ENCODE data around the gene ANKRD34A.

DNA sequence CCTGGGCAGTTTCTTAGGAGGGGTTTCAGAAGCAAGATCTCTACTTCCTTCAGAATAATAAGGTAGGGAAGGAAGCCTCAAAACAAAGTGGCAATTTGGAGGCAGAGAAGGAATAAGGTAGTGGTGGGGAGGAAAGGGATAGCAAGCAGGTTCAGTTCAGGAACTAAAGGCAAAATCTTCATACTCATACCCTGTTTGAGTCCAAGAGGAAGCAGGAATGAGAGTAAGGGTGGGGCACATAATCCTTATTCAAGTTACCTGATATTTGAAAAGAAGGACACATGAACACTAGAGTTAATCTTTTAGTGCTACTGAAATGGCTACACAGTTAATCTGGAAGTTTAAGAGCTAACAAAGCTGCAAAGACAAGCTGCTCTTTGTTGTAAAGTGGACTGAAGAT is 28.7 kb downstream of the ANKRD34A start:
- TF ChIP-seq, protein P1, sequence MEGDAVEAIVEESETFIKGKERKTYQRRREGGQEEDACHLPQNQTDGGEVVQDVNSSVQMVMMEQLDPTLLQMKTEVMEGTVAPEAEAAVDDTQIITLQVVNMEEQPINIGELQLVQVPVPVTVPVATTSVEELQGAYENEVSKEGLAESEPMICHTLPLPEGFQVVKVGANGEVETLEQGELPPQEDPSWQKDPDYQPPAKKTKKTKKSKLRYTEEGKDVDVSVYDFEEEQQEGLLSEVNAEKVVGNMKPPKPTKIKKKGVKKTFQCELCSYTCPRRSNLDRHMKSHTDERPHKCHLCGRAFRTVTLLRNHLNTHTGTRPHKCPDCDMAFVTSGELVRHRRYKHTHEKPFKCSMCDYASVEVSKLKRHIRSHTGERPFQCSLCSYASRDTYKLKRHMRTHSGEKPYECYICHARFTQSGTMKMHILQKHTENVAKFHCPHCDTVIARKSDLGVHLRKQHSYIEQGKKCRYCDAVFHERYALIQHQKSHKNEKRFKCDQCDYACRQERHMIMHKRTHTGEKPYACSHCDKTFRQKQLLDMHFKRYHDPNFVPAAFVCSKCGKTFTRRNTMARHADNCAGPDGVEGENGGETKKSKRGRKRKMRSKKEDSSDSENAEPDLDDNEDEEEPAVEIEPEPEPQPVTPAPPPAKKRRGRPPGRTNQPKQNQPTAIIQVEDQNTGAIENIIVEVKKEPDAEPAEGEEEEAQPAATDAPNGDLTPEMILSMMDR (IDR thresholded peaks at IDR 0.05), result no peak
- TF ChIP-seq POLR2A (IDR thresholded peaks at IDR 0.05), result no peak
